ENCODE measurements around the gene NHSL1. TPM values are rescaled to one million over a fixed set of nuclear protein-coding genes. Genes with fewer than 3 reads are reported as not detected.
A peak's percentile ranks its signal among the peaks of the same experiment; 100 is the strongest.

NHSL1 gene
- total RNA-seq, 1 donor from 2014 or later, result 33.5 TPM

DNA sequence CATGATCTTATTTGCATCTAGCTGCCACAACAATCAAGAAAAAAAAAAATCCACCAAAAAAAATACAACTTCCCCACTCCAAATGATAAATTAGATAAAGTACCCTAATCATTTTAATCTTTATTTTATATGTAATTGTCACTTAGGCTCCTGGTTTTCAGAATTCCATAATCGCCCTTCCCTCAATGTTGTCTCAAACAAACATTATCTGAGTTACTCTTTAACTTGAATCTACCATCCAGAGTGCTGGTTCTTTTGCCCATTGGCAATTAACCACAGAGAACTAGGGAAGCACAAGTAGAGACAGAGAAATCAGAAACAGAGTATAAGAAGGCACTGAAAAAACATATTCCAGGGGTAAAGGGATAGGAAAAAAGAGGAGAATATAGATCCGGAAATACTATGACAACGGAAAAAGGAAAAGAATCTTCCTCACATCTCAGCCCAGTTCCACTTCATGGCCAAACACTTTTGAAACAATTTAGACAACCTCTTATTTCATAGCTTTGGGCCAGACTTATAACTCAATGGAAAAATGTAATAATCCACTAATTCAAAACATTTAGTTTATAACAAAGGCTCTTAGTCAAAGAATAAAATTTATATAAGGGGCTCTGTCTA lies 861 bp upstream of the NHSL1 start:
- H3K79me2 ChIP-seq (ENCODE audit: insufficient read depth, low read length), result peaks cover 35% of the 10 kb centered on the region
- H3K27me3 Mint-ChIP-seq (ENCODE audit: low read depth, unreplicated experiment), result no peaks in the 10 kb centered on the region
- H3K27ac ChIP-seq (ENCODE audit: low read depth, low read length), result no peak overlapping the region
- peaks cover 12% of the 10 kb centered on the region for H3K4me1 ChIP-seq (ENCODE audit: insufficient read depth, low read length)
- H3K4me3 ChIP-seq (ENCODE audit: insufficient read depth, low read depth, low read length), result no peak overlapping the region
- H3K9me3 Mint-ChIP-seq (ENCODE audit: unreplicated experiment), result no peaks in the 10 kb centered on the region
- H3K4me2 ChIP-seq (ENCODE audit: low read length), result peak overlapping the region; percentile 68
- no peaks in the 10 kb centered on the region for H3K27me3 ChIP-seq (ENCODE audit: insufficient read depth, low read length)
- no peak overlapping the region for H3K4me3 Mint-ChIP-seq (ENCODE audit: unreplicated experiment)
- DNase-seq (ENCODE audit: low read depth), result no peak
- H2AFZ ChIP-seq (ENCODE audit: low read depth, low read length), result no peak overlapping the region
- peaks cover 34% of the 10 kb centered on the region for H3K4me1 Mint-ChIP-seq (ENCODE audit: low read depth, unreplicated experiment)
- H3K27ac Mint-ChIP-seq (ENCODE audit: unreplicated experiment), result peak overlapping the region; percentile 1
- TF ChIP-seq EZH2 (IDR thresholded peaks at IDR 0.05; ENCODE audit: insufficient read depth, low read length), result no peak
- no peak for TF ChIP-seq CTCF (IDR thresholded peaks at IDR 0.05; ENCODE audit: insufficient read depth, low read depth, low read length)
- FAIRE-seq, result no peak
- peaks cover 33% of the 10 kb centered on the region for H4K20me1 ChIP-seq (ENCODE audit: insufficient read depth, low read length)
- H3K36me3 Mint-ChIP-seq (ENCODE audit: low read depth, unreplicated experiment), result peaks cover 7% of the 10 kb centered on the region
- no peaks in the 10 kb centered on the region for H3K36me3 ChIP-seq (ENCODE audit: insufficient read depth, low read length)
- no peaks in the 10 kb centered on the region for H3K9me3 ChIP-seq (ENCODE audit: insufficient read depth, low read depth, low read length)
- no peak overlapping the region for H3K9ac ChIP-seq (ENCODE audit: low read length)

- H2AFZ ChIP-seq (ENCODE audit: low read depth, low read length), result no peak overlapping the region
These were observed 528 bp downstream of the NHSL1 start for GRCh38 chr6:138498629-138499302.

More at GRCh38 chr6:138498629-138499302, 528 bp downstream of the NHSL1 start:
- Mint-ChIP-seq H3K4me3 (ENCODE audit: unreplicated experiment) (peak overlapping the region; percentile 84), H3K4me1 (ENCODE audit: low read depth, unreplicated experiment) (peaks cover 30% of the 10 kb centered on the region), H3K36me3 (ENCODE audit: low read depth, unreplicated experiment) (peaks cover 9% of the 10 kb centered on the region), H3K27me3 (ENCODE audit: low read depth, unreplicated experiment) (no peaks in the 10 kb centered on the region), H3K27ac (ENCODE audit: unreplicated experiment) (peak overlapping the region; percentile 44), H3K9me3 (ENCODE audit: unreplicated experiment) (no peaks in the 10 kb centered on the region)
- no peak for FAIRE-seq
- Histone ChIP-seq H3K4me2 (ENCODE audit: low read length) (peak overlapping the region; percentile 68), H4K20me1 (ENCODE audit: insufficient read depth, low read length) (peaks cover 24% of the 10 kb centered on the region), H3K79me2 (ENCODE audit: insufficient read depth, low read length) (peaks cover 35% of the 10 kb centered on the region), H3K36me3 (ENCODE audit: insufficient read depth, low read length) (no peaks in the 10 kb centered on the region), H3K27ac (ENCODE audit: low read depth, low read length) (peak overlapping the region; percentile 7), H3K9me3 (ENCODE audit: insufficient read depth, low read depth, low read length) (no peaks in the 10 kb centered on the region), H3K9ac (ENCODE audit: low read length) (no peak overlapping the region), H3K27me3 (ENCODE audit: insufficient read depth, low read length) (no peaks in the 10 kb centered on the region), H3K4me1 (ENCODE audit: insufficient read depth, low read length) (peaks cover 15% of the 10 kb centered on the region), H3K4me3 (ENCODE audit: insufficient read depth, low read depth, low read length) (peak overlapping the region; percentile 30)
- DNase-seq (ENCODE audit: low read depth), result peak; percentile 32
- TF ChIP-seq EZH2 (IDR thresholded peaks at IDR 0.05; ENCODE audit: insufficient read depth, low read length), result no peak
- TF ChIP-seq CTCF (IDR thresholded peaks at IDR 0.05; ENCODE audit: insufficient read depth, low read depth, low read length), result no peak

Measured in astrocyte (in vitro differentiated cells and primary cell).